Fibroblast of pulmonary artery (primary cell): ENCODE results near the gene POU3F3.

Experiments
- DNase-seq: peaks from one replicate; pipeline ENCODE4 v3.0.0-alpha.2; 2010; ENCODE audit warnings: low read depth
- H3K4me3 ChIP-seq: replicated peaks from 2 replicates; pipeline ENCODE4 v1.5.1; 2011; ENCODE audit warnings: low read depth, mild to moderate bottlenecking, control low read depth, low read length, moderate library complexity
- TF ChIP-seq, protein P1 (sequence below): IDR thresholded peaks from 2 replicates; pipeline ENCODE4 v1.5.1; 2011; ENCODE audit warnings: mild to moderate bottlenecking, control low read depth, low read length, inconsistent platforms; ENCODE audit errors: missing control alignments

Gene POU3F3

GRCh38 chr2:104873689-104874054 lies 19.8 kb downstream of the POU3F3 start:
- TF ChIP-seq, protein P1, sequence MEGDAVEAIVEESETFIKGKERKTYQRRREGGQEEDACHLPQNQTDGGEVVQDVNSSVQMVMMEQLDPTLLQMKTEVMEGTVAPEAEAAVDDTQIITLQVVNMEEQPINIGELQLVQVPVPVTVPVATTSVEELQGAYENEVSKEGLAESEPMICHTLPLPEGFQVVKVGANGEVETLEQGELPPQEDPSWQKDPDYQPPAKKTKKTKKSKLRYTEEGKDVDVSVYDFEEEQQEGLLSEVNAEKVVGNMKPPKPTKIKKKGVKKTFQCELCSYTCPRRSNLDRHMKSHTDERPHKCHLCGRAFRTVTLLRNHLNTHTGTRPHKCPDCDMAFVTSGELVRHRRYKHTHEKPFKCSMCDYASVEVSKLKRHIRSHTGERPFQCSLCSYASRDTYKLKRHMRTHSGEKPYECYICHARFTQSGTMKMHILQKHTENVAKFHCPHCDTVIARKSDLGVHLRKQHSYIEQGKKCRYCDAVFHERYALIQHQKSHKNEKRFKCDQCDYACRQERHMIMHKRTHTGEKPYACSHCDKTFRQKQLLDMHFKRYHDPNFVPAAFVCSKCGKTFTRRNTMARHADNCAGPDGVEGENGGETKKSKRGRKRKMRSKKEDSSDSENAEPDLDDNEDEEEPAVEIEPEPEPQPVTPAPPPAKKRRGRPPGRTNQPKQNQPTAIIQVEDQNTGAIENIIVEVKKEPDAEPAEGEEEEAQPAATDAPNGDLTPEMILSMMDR: no peak
- DNase-seq: no peak
- no peak overlapping the region for H3K4me3 ChIP-seq

GRCh38 chr2:104874230-104874629 lies 20.3 kb downstream of the POU3F3 start:
- TF ChIP-seq, protein P1: no peak
- no peak overlapping the region for H3K4me3 ChIP-seq
- DNase-seq: no peak

DNA sequence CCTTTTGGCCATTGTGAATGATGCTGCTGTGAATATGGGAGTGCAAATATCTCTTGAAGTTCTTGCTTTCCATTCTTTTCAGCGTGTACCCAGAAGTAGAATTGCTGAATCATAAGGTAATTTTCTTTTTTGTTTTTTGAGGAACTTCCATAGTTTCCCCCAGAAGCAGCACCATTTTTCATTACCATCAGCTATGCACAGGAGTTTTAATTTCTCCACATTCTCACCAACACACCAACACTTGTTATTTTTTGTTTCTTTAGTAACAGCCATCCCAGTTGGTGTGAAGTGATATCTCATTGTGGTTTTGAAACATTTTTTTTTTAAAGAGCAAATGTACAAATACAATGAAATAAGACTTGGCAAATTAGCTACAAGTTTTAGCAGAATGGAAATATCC lies 21.3 kb downstream of the POU3F3 start:
- TF ChIP-seq, protein P1: no peak
- H3K4me3 ChIP-seq: no peak overlapping the region
- no peak for DNase-seq

GRCh38 chr2:104876606-104877570 lies 23.0 kb downstream of the POU3F3 start:
- TF ChIP-seq, protein P1: no peak
- H3K4me3 ChIP-seq: no peak overlapping the region
- DNase-seq: no peak

GRCh38 chr2:104878863-104879512 lies 25.1 kb downstream of the POU3F3 start:
- DNase-seq: no peak
- no peak overlapping the region for H3K4me3 ChIP-seq
- TF ChIP-seq, protein P1: no peak

- TF ChIP-seq, protein P1: no peak
- H3K4me3 ChIP-seq: no peak overlapping the region
- DNase-seq: no peak
Observed at GRCh38 chr2:104880076-104880475, 26.2 kb downstream of the POU3F3 start.
